ENCODE data around the gene GFRAL.

- no peak for TF ChIP-seq CTCF (IDR thresholded peaks at IDR 0.05)
- no peak for TF ChIP-seq POLR2A (IDR thresholded peaks at IDR 0.05)
Measured at GRCh38 chr6:55437141-55437540, 109.9 kb downstream of the GFRAL start.

Measured in suprapubic skin (tissue), 3 donors.